Natural killer cell (primary cell): ENCODE measurements around the gene FOXD4. TPM values are rescaled to one million over a fixed set of nuclear protein-coding genes. Genes with fewer than 3 reads are reported as not detected.
"Not testable (repeated sequence)": the region's sequence is repeated elsewhere in the genome, so short reads cannot be mapped to it uniquely, and the experiment has no call there.

ENCODE experiments used
- ATAC-seq, 3 donors: fragments of 150-1000 bp in 2 of 3; fragments of 200-7000 bp in 1 of 3; cut with Tn5 transposase; 1 replicate in 1 of 3; 2 replicates in 2 of 3; pipeline ENCODE4 v1.10.0; 2021; ENCODE audit warnings: mild to moderate bottlenecking in 2 of 3, moderate library complexity in 2 of 3
- DNase-seq, 2 donors: peaks; one replicate each; pipeline versions ENCODE4 v3.0.0 to v3.0.0-alpha.2; 2013 to 2021; ENCODE audit warnings: mixed read lengths in 1 of 2
- H3K27ac ChIP-seq: one replicate; pipeline ENCODE4 v1.5.1; 2013; ENCODE audit warnings: mild to moderate bottlenecking, low read length
- H3K27me3 ChIP-seq: one replicate; pipeline ENCODE4 v1.6.1; 2013; ENCODE audit warnings: low read length; ENCODE audit not compliant: control insufficient read depth, insufficient read depth
- H3K36me3 ChIP-seq: one replicate; pipeline ENCODE4 v1.6.1; 2013; ENCODE audit warnings: low read length; ENCODE audit not compliant: control insufficient read depth, insufficient read depth
- H3K4me1 ChIP-seq: one replicate; pipeline ENCODE4 v1.6.1; 2013; ENCODE audit warnings: low read length; ENCODE audit not compliant: control insufficient read depth, insufficient read depth
- H3K4me3 ChIP-seq: one replicate; pipeline ENCODE4 v1.5.1; 2013; ENCODE audit warnings: low read length
- H3K9me3 ChIP-seq: one replicate; pipeline ENCODE4 v1.6.1; 2013; ENCODE audit warnings: low read length; ENCODE audit not compliant: control insufficient read depth, insufficient read depth
- H3K27ac Mint-ChIP-seq, 2 donors: one replicate each; pipeline ENCODE4 v1.8.0; 2022; ENCODE audit warnings: mild to moderate bottlenecking in 2 of 2, mixed read lengths in 2 of 2, moderate library complexity in 1 of 2
- H3K27me3 Mint-ChIP-seq, 2 donors: one replicate each; pipeline ENCODE4 v1.8.0; 2022; ENCODE audit warnings: low read depth in 2 of 2, mixed read lengths in 2 of 2
- H3K36me3 Mint-ChIP-seq: one replicate; pipeline ENCODE4 v1.8.0; 2022; ENCODE audit warnings: mixed read lengths
- H3K4me1 Mint-ChIP-seq, 2 donors: one replicate each; pipeline ENCODE4 v1.8.0; 2022; ENCODE audit warnings: mixed read lengths in 2 of 2
- H3K4me3 Mint-ChIP-seq: one replicate; pipeline ENCODE4 v1.8.0; 2022; ENCODE audit warnings: mild to moderate bottlenecking, moderate library complexity, mixed read lengths
- H3K9me3 Mint-ChIP-seq, 2 donors: one replicate each; pipeline ENCODE4 v1.8.0; 2022; ENCODE audit warnings: mixed read lengths in 2 of 2
- WGBS: methylation state at CpG from one replicate; pipeline ENCODE4 v1.1.7; 2013; ENCODE audit warnings: missing lambda C conversion rate; ENCODE audit not compliant: insufficient coverage; 5-methylcytosine and 5-hydroxymethylcytosine counted together
- intact Hi-C: fragments of 100-400 bp; cut with micrococcal nuclease; formaldehyde crosslinking; loops from one replicate; pipeline ENCODE4 v1.14.2; 2022
- total RNA-seq, 4 donors: library from RNA; stranded (reverse); fragments of 120-200 nt in 1 of 4; gene quantifications; one replicate each; pipeline versions ENCODE4 v1.2.3 to v1.2.4, GENCODE V29; 2013 to 2022

The FOXD4 gene
- total RNA-seq, 3 donors from 2014 or later (not counting 1 experiment from before 2014, with no cell fraction given) = not detected

DNA sequence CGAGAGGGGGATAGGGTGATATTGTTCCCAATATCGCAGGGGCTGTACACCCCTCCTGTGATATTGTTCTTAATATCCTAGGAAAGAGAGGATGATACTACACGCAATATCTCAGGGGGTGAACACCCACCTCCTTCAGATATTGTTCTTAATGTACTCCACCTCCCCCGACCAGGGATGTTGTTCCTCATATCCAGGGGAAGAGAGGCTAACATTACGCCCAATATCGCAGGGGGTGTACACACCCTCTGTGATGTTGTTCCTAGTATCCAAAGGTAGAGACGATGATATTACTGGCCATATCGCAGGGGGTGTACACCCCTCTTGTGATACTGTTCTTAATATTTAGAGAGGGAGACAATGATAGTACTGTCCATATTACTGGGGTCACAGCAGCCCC, 12.2 kb downstream of the FOXD4 start:
- H3K27ac Mint-ChIP-seq, H3K4me3 ChIP-seq, H3K4me3 Mint-ChIP-seq, ATAC-seq, H3K4me1 Mint-ChIP-seq, intact Hi-C loops, H3K9me3 Mint-ChIP-seq, H3K9me3 ChIP-seq, H3K27ac ChIP-seq, H3K4me1 ChIP-seq, H3K27me3 ChIP-seq, H3K36me3 Mint-ChIP-seq, H3K36me3 ChIP-seq: not testable (repeated sequence)
- WGBS = 86% methylated on average over 1 of the region's 8 CpGs
- H3K27me3 Mint-ChIP-seq = peaks cover 24 to 27% of the 10 kb centered on the region in 2 donors
- peak in 1 of 2 donors; percentile 2 for DNase-seq

GRCh38 chr9:100430-100829, 17.8 kb downstream of the FOXD4 start:
- H3K9me3 Mint-ChIP-seq, intact Hi-C loops, DNase-seq, H3K27me3 ChIP-seq, ATAC-seq, H3K4me1 Mint-ChIP-seq, H3K36me3 ChIP-seq, H3K4me3 ChIP-seq, H3K27me3 Mint-ChIP-seq, H3K4me3 Mint-ChIP-seq, H3K36me3 Mint-ChIP-seq, H3K27ac Mint-ChIP-seq, H3K27ac ChIP-seq, H3K9me3 ChIP-seq, H3K4me1 ChIP-seq: not testable (repeated sequence)
- 93% methylated on average over 8 of the region's 9 CpGs for WGBS

GRCh38 chr9:99867-100266, 18.4 kb downstream of the FOXD4 start:
- H3K27me3 ChIP-seq, H3K4me3 ChIP-seq, DNase-seq, intact Hi-C loops, H3K9me3 Mint-ChIP-seq, H3K27me3 Mint-ChIP-seq, ATAC-seq, H3K4me1 Mint-ChIP-seq, H3K36me3 Mint-ChIP-seq, H3K27ac ChIP-seq, H3K27ac Mint-ChIP-seq, H3K36me3 ChIP-seq, H3K9me3 ChIP-seq, H3K4me1 ChIP-seq, H3K4me3 Mint-ChIP-seq: not testable (repeated sequence)
- WGBS = 83% methylated on average over 6 of the region's 6 CpGs

- H3K4me3 ChIP-seq, H3K27ac ChIP-seq, DNase-seq, H3K4me3 Mint-ChIP-seq, H3K36me3 Mint-ChIP-seq, intact Hi-C loops, H3K9me3 Mint-ChIP-seq, H3K4me1 Mint-ChIP-seq, H3K9me3 ChIP-seq, H3K27me3 Mint-ChIP-seq, H3K27me3 ChIP-seq, H3K4me1 ChIP-seq, ATAC-seq, H3K27ac Mint-ChIP-seq, H3K36me3 ChIP-seq: not testable (repeated sequence)
- no CpG with 5 or more reads among the region's 3 CpGs for WGBS
These were observed 19.4 kb downstream of the FOXD4 start for GRCh38 chr9:98775-99174.

GRCh38 chr9:94992-95391, 23.2 kb downstream of the FOXD4 start:
- H3K27me3 ChIP-seq, intact Hi-C loops, H3K9me3 ChIP-seq, H3K27ac Mint-ChIP-seq, H3K4me3 Mint-ChIP-seq, H3K36me3 Mint-ChIP-seq, H3K9me3 Mint-ChIP-seq, DNase-seq, H3K4me1 Mint-ChIP-seq, H3K27me3 Mint-ChIP-seq, H3K36me3 ChIP-seq, H3K27ac ChIP-seq, ATAC-seq, H3K4me1 ChIP-seq, H3K4me3 ChIP-seq: not testable (repeated sequence)
- WGBS = no CpG with 5 or more reads among the region's 4 CpGs

- H3K27me3 Mint-ChIP-seq, H3K4me3 ChIP-seq, H3K9me3 Mint-ChIP-seq, H3K9me3 ChIP-seq, H3K27ac ChIP-seq, H3K27me3 ChIP-seq, H3K4me1 ChIP-seq, H3K4me3 Mint-ChIP-seq, H3K36me3 Mint-ChIP-seq, H3K4me1 Mint-ChIP-seq, ATAC-seq, intact Hi-C loops, H3K36me3 ChIP-seq, H3K27ac Mint-ChIP-seq, DNase-seq: not testable (repeated sequence)
- 80% methylated on average over 1 of the region's 5 CpGs for WGBS
These were observed 23.9 kb downstream of the FOXD4 start for GRCh38 chr9:94323-94722.

DNA sequence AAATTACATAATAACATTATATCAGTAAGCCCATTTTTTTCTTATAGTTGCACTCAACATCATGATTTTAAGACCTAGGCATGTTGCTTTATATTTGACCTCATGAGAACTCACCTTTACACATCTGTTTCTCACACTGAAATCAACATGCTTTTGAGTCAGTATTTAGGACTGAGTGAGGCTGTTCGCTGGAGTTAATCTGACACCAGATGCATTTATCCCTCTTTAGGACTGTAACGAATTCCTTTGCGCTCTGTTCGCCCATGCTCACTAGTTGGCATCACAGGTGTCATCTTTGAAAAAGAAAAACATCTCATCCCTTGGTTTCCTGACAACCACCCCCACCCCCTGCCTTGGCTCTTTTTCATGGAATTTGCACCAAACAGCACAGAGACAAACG, 24.3 kb downstream of the FOXD4 start:
- H3K27ac ChIP-seq, intact Hi-C loops, DNase-seq, H3K9me3 Mint-ChIP-seq, H3K9me3 ChIP-seq, H3K4me1 Mint-ChIP-seq, H3K27ac Mint-ChIP-seq, H3K4me3 Mint-ChIP-seq, H3K4me3 ChIP-seq, H3K36me3 ChIP-seq, H3K27me3 Mint-ChIP-seq, ATAC-seq, H3K36me3 Mint-ChIP-seq, H3K27me3 ChIP-seq, H3K4me1 ChIP-seq: not testable (repeated sequence)
- 82% methylated on average over 3 of the region's 5 CpGs for WGBS

GRCh38 chr9:90851-91250, 27.4 kb downstream of the FOXD4 start:
- DNase-seq, ATAC-seq: not testable (repeated sequence)
- WGBS = no CpG with 5 or more reads among the region's 1 CpG

More at GRCh38 chr9:90851-91250, 27.4 kb downstream of the FOXD4 start:
- H3K4me3 ChIP-seq, H3K27ac ChIP-seq, H3K27me3 Mint-ChIP-seq, H3K4me3 Mint-ChIP-seq, H3K9me3 Mint-ChIP-seq, H3K36me3 Mint-ChIP-seq, H3K4me1 ChIP-seq, intact Hi-C loops, H3K27me3 ChIP-seq, H3K9me3 ChIP-seq, H3K36me3 ChIP-seq, H3K4me1 Mint-ChIP-seq, H3K27ac Mint-ChIP-seq: not testable (repeated sequence)
